Kidney (tissue), 14 donors: Measurements from ENCODE around the gene RNF224. TPM values are rescaled to one million over a fixed set of nuclear protein-coding genes. Genes with fewer than 3 reads are reported as not detected.

ENCODE experiments used
- DNase-seq, 5 donors: peaks; one replicate each; pipeline ENCODE4 v3.0.0-alpha.2; 2013 to 2020
- FAIRE-seq: peaks from 2 replicates; lab custom pipeline; 2012; peaks lifted over from hg19 to GRCh38; lab: Jason Lieb, UNC
- H3K27ac ChIP-seq, 2 donors: one replicate each; pipeline ENCODE4 v1.7.0; 2013; ENCODE audit warnings: low read depth in 2 of 2, low read length in 2 of 2, inconsistent platforms in 1 of 2
- H3K27me3 ChIP-seq: one replicate; pipeline ENCODE4 v1.7.1; 2013; ENCODE audit warnings: low read length, inconsistent platforms; ENCODE audit not compliant: control insufficient read depth, insufficient read depth
- H3K36me3 ChIP-seq, 3 donors: one replicate each; pipeline versions ENCODE4 v1.7.0 to v1.7.1; 2013; ENCODE audit warnings: low read length in 3 of 3, control low read depth in 1 of 3, inconsistent platforms in 1 of 3; ENCODE audit not compliant: insufficient read depth in 3 of 3, control insufficient read depth in 2 of 3
- H3K4me1 ChIP-seq, 3 donors: one replicate each; pipeline versions ENCODE4 v1.7.0 to v1.7.1; 2013; ENCODE audit warnings: low read length in 3 of 3, inconsistent platforms in 1 of 3, low read depth in 1 of 3; ENCODE audit not compliant: control insufficient read depth in 2 of 3, insufficient read depth in 2 of 3
- H3K4me3 ChIP-seq, 3 donors: one replicate each; pipeline versions ENCODE4 v1.7.0 to v1.8.1; 2013; ENCODE audit warnings: low read length in 3 of 3, control low read depth in 1 of 3, inconsistent platforms in 1 of 3
- H3K9ac ChIP-seq, 3 donors: one replicate each; pipeline versions ENCODE4 v1.7.0 to v1.7.1; 2013; ENCODE audit warnings: low read length in 3 of 3, control low read depth in 1 of 3, inconsistent platforms in 1 of 3
- H3K9me3 ChIP-seq, 3 donors: one replicate each; pipeline versions ENCODE4 v1.7.0 to v1.7.1; 2013; ENCODE audit warnings: low read length in 3 of 3, control low read depth in 1 of 3, inconsistent platforms in 1 of 3; ENCODE audit not compliant: control insufficient read depth in 2 of 3, insufficient read depth in 1 of 3
- CTCF ChIP-seq: IDR thresholded peaks from 3 replicates; pipeline ENCODE4 v1.5.1; 2012; ENCODE audit warnings: mild to moderate bottlenecking, moderate library complexity, borderline replicate concordance; ENCODE audit not compliant: insufficient read depth; ENCODE audit errors: extremely low read depth
- intact Hi-C: fragments of 100-400 bp; cut with DNase I; formaldehyde crosslinking; loops from one replicate; pipeline ENCODE4 v1.11.1; 2022
- polyA plus RNA-seq: library from polyadenylated mRNA; stranded (reverse); fragments of 350-450 nt; fragmentation: Illumina TruSeq; extraction: RNeasy Lipid Tissue Mini Kit (QIAGEN cat#74804); gene quantifications from one replicate; pipeline ENCODE4 v1.2.3, GENCODE V29; 2014; ENCODE audit warnings: low read depth, low replicate concordance; ENCODE audit not compliant: insufficient read depth
- total RNA-seq: library from RNA; stranded (reverse); fragmentation: NEBNext Ultra II Directional; extraction: Animal tissue kit (Norgen Biotek cat#: 25700); gene quantifications from one replicate; pipeline ENCODE4 v1.2.1, GENCODE V29; 2021
- donor health status: control.
- donor health status: control.
- donor health status: control.
- donor health status: control.
- donor health status: control.
- donor health status: DM: yes; HTN: yes; CAD: no.
- donor health status: Normal renal cell carcinoma (clear cell type).

RNF224 gene
- total and polyA plus RNA-seq, 2 donors from 2014 or later: 0.80 to 0.85 TPM

- H3K9me3 ChIP-seq: no peaks in the 10 kb centered on the region
- FAIRE-seq (no peak), DNase-seq (peak in 1 of 5 donors; percentile 63)
- no peaks in the 10 kb centered on the region for H3K27me3 ChIP-seq
- no peak overlapping the region for H3K27ac ChIP-seq
- no peak for TF ChIP-seq CTCF
- no peaks in the 10 kb centered on the region for H3K36me3 ChIP-seq
- peaks cover 0 to 29% (median 18%) of the 10 kb centered on the region in 3 donors for H3K4me1 ChIP-seq
- intact Hi-C loops: no loop called here
- H3K9ac ChIP-seq: no peak overlapping the region
- H3K4me3 ChIP-seq: no peak overlapping the region
These were observed 1.2 kb downstream of the RNF224 start for GRCh38 chr9:137228506-137228967.

GRCh38 chr9:137228968-137229896 is 1.9 kb downstream of the RNF224 start:
- DNase-seq (peak in 1 of 5 donors; percentile 59), FAIRE-seq (no peak)
- Histone ChIP-seq H3K27me3 (no peaks in the 10 kb centered on the region), H3K4me3 (no peak overlapping the region), H3K9me3 (no peaks in the 10 kb centered on the region), H3K27ac (peak overlapping the region in 1 of 2 donors; percentile 51), H3K36me3 (no peaks in the 10 kb centered on the region), H3K9ac (no peak overlapping the region), H3K4me1 (peaks cover 0 to 26% (median 15%) of the 10 kb centered on the region in 3 donors)
- intact Hi-C loops: no loop called here
- no peak for TF ChIP-seq CTCF

- peak overlapping the region in 1 of 2 donors; percentile 51 for H3K27ac ChIP-seq
- DNase-seq (peak in 2 of 5 donors; percentile 52 to 64), FAIRE-seq (no peak)
- no peak overlapping the region for H3K9ac ChIP-seq
- H3K9me3 ChIP-seq: no peaks in the 10 kb centered on the region
- peaks cover 0 to 26% (median 15%) of the 10 kb centered on the region in 3 donors for H3K4me1 ChIP-seq
- H3K4me3 ChIP-seq: no peak overlapping the region
- H3K27me3 ChIP-seq: no peaks in the 10 kb centered on the region
- H3K36me3 ChIP-seq: no peaks in the 10 kb centered on the region
- intact Hi-C loops: loop anchor here (10.0 kb wide), 1 partner anchor 115 kb away; the partner anchor contains the start of gene DPP7
- TF ChIP-seq CTCF: no peak
These were observed 2.8 kb downstream of the RNF224 start for GRCh38 chr9:137229903-137230704.
